Stomach (tissue), 9 donors: ENCODE results near the gene KCNAB1. TPM values are rescaled to one million over a fixed set of nuclear protein-coding genes. Genes with fewer than 3 reads are reported as not detected.
A peak's percentile ranks its signal among the peaks of the same experiment; 100 is the strongest.

Experiments
- DNase-seq, 2 donors: peaks; one replicate each; pipeline versions ENCODE4 v3.0.0 to v3.0.0-alpha.2; 2013 to 2019
- H3K27ac ChIP-seq, 5 donors: fragments of 200-600 bp in 4 of 5; sonication (generic) in 4 of 5; one replicate each; pipeline ENCODE4 v1.5.1; 2013 to 2019; ENCODE audit warnings: mild to moderate bottlenecking in 1 of 5, moderate library complexity in 1 of 5
- H3K27me3 ChIP-seq, 3 donors: fragments of 200-600 bp; sonication (generic); one replicate each; pipeline ENCODE4 v1.5.1; 2017 to 2019; ENCODE audit warnings: mixed run types in 1 of 3
- H3K36me3 ChIP-seq, 4 donors: fragments of 200-600 bp; sonication (generic); 1 replicate in 3 of 4; 2 replicates in 1 of 4; pipeline ENCODE4 v1.5.1; 2016 to 2019
- H3K4me1 ChIP-seq, 4 donors: fragments of 200-600 bp; sonication (generic); one replicate each; pipeline ENCODE4 v1.5.1; 2016 to 2019
- H3K4me3 ChIP-seq, 4 donors: fragments of 200-600 bp; sonication (generic) in 3 of 4; one replicate each; pipeline ENCODE4 v1.5.1; 2016 to 2019; ENCODE audit warnings: mild to moderate bottlenecking in 1 of 4
- H3K9me3 ChIP-seq, 4 donors: fragments of 200-600 bp; sonication (generic); one replicate each; pipeline ENCODE4 v1.5.1; 2016 to 2019
- EP300 ChIP-seq: sonication (generic); formaldehyde crosslinking; IDR thresholded peaks from one replicate; pipeline ENCODE4 v1.6.1; 2017; ENCODE audit warnings: antibody characterized with exemption
- POLR2A ChIP-seq, 4 donors: fragments of 450-650 bp; IDR thresholded peaks; one replicate each; pipeline ENCODE4 v1.6.1; 2016; ENCODE audit warnings: antibody characterized with exemption in 4 of 4, control low read depth in 2 of 4, mild to moderate bottlenecking in 1 of 4, moderate library complexity in 1 of 4
- POLR2AphosphoS5 ChIP-seq, 3 donors: sonication (generic); formaldehyde crosslinking; IDR thresholded peaks; one replicate each; pipeline ENCODE4 v1.6.1; 2016; ENCODE audit warnings: antibody characterized with exemption in 3 of 3
- WGBS, 5 donors: extraction: QIAGEN DNeasy Blood & Tissue Kit in 3 of 5; methylation state at CpG; one replicate each; pipeline versions ENCODE4 v1.1.5 to v1.1.7; 2013 to 2018; 5-methylcytosine and 5-hydroxymethylcytosine counted together
- intact Hi-C: fragments of 100-400 bp; cut with DNase I; formaldehyde crosslinking; loops from one replicate; pipeline ENCODE4 v1.15.1; 2023; ENCODE audit warnings: low total_unique reads
- polyA plus RNA-seq, 3 donors: library from polyadenylated mRNA; stranded (reverse); fragments of 200-250 nt; gene quantifications; one replicate each; pipeline ENCODE4 v1.2.3, GENCODE V29; 2013
- total RNA-seq, 5 donors: library from RNA; depleted of rRNA; stranded (reverse); fragments of >200 nt; gene quantifications; one replicate each; pipeline versions ENCODE4 v1.1.0 to v1.2.3, GENCODE V29; 2014 to 2016
- TF ChIP-seq, protein P1 (sequence below), 7 experiments: fragments of 450-650 bp in 4 of 7; fragments of 200-600 bp in 3 of 7; sonication (generic) in 3 of 7; IDR thresholded peaks; one replicate each; pipeline ENCODE4 v1.5.1; 2016 to 2019; ENCODE audit warnings: antibody characterized with exemption in 7 of 7, control low read depth in 2 of 7, mild to moderate bottlenecking in 1 of 7
- donor health status: healthy with polysubstance abuse.
- donor health status: Bipolar disorder and iron deficiency.
- donor health status: healthy.

Gene KCNAB1
- total and polyA plus RNA-seq, 8 donors, result 0.12 to 3.8 (median 0.29) TPM; not detected in 2

DNA sequence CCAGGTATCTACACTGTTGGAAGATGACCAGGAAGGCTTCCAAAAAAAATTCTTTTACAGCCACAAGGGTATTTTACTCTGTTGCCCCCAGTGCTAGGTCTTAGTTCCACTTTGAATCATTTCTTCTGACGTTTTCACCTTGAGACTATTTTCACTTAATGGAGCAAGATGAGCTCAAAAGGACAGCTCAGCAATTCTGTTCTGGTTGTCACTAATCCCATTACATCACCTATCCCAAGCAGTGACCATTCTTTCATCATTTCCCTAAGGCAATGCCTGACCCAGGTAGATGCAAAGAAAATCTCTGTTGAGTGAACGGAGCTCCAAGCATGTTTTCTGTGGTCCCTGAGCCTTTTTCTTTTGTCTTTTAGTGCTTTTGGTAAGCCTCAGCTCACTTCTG lies 210.0 kb downstream of the KCNAB1 start:
- H3K4me1 ChIP-seq, result no peaks in the 10 kb centered on the region
- WGBS, 5 donors, result 78 to 86% (median 85%) methylated on average over 2 of the region's 2 CpGs
- intact Hi-C loops, result no loop called here
- H3K9me3 ChIP-seq, result no peaks in the 10 kb centered on the region
- H3K27ac ChIP-seq, result no peak overlapping the region
- TF ChIP-seq POLR2AphosphoS5 (IDR thresholded peaks at IDR 0.05) (no peak), EP300 (no peak), POLR2A (IDR thresholded peaks at IDR 0.05) (no peak)
- TF ChIP-seq, protein P1, sequence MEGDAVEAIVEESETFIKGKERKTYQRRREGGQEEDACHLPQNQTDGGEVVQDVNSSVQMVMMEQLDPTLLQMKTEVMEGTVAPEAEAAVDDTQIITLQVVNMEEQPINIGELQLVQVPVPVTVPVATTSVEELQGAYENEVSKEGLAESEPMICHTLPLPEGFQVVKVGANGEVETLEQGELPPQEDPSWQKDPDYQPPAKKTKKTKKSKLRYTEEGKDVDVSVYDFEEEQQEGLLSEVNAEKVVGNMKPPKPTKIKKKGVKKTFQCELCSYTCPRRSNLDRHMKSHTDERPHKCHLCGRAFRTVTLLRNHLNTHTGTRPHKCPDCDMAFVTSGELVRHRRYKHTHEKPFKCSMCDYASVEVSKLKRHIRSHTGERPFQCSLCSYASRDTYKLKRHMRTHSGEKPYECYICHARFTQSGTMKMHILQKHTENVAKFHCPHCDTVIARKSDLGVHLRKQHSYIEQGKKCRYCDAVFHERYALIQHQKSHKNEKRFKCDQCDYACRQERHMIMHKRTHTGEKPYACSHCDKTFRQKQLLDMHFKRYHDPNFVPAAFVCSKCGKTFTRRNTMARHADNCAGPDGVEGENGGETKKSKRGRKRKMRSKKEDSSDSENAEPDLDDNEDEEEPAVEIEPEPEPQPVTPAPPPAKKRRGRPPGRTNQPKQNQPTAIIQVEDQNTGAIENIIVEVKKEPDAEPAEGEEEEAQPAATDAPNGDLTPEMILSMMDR (IDR thresholded peaks at IDR 0.05), result no peak
- no peaks in the 10 kb centered on the region for H3K36me3 ChIP-seq
- no peaks in the 10 kb centered on the region for H3K27me3 ChIP-seq
- no peak overlapping the region for H3K4me3 ChIP-seq
- no peak for DNase-seq

- 82 to 93% (median 89%) methylated on average over 3 of the region's 3 CpGs for WGBS, 5 donors
- H3K4me3 ChIP-seq, result no peak overlapping the region
- no peaks in the 10 kb centered on the region for H3K9me3 ChIP-seq
- TF ChIP-seq POLR2AphosphoS5 (IDR thresholded peaks at IDR 0.05) (no peak), POLR2A (IDR thresholded peaks at IDR 0.05) (no peak), EP300 (no peak)
- TF ChIP-seq, protein P1 (IDR thresholded peaks at IDR 0.05), result no peak
- DNase-seq, result no peak
- intact Hi-C loops, result no loop called here
- no peaks in the 10 kb centered on the region for H3K36me3 ChIP-seq
- no peaks in the 10 kb centered on the region for H3K27me3 ChIP-seq
- H3K4me1 ChIP-seq, result no peaks in the 10 kb centered on the region
- H3K27ac ChIP-seq, result no peak overlapping the region
Measured at GRCh38 chr3:156332304-156332703, 211.9 kb downstream of the KCNAB1 start.

- Histone ChIP-seq H3K36me3 (no peaks in the 10 kb centered on the region), H3K27me3 (no peaks in the 10 kb centered on the region), H3K4me3 (no peak overlapping the region), H3K4me1 (no peaks in the 10 kb centered on the region), H3K9me3 (no peaks in the 10 kb centered on the region), H3K27ac (no peak overlapping the region)
- DNase-seq, result peak in 1 of 2 donors; percentile 76
- 40 to 54% (median 47%) methylated on average over 3 of the region's 3 CpGs for WGBS, 5 donors
- TF ChIP-seq POLR2AphosphoS5 (IDR thresholded peaks at IDR 0.05) (peak in 1 of 3 donors; percentile 59), EP300 (no peak), POLR2A (IDR thresholded peaks at IDR 0.05) (no peak)
- intact Hi-C loops, result no loop called here
Measured at GRCh38 chr3:156334841-156335545, 214.6 kb downstream of the KCNAB1 start.

DNA sequence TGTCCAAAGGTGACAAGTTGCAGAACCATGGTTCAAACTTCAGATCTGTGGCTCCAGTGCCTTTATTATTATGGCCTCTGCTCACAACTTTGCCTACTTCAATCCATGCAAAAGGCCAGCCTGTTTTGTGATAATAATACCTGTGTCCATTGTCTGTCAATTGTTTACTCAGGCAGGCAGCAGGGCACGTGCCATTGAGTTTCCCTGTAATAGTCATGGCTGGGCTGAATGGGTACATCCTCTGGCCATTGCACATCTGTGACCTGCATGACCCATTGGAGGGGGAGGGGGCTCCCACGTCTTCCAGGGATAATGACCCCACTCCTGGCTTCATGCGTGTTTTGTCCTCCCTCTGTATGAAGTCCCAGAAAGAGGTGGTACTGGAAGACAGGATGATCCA lies 219.1 kb downstream of the KCNAB1 start:
- Histone ChIP-seq H3K4me3 (no peak overlapping the region), H3K27ac (no peak overlapping the region), H3K9me3 (no peaks in the 10 kb centered on the region), H3K36me3 (no peaks in the 10 kb centered on the region), H3K4me1 (no peaks in the 10 kb centered on the region), H3K27me3 (no peaks in the 10 kb centered on the region)
- 59 to 75% (median 71%) methylated on average over 3 of the region's 3 CpGs for WGBS, 5 donors
- no peak for DNase-seq
- TF ChIP-seq POLR2AphosphoS5 (IDR thresholded peaks at IDR 0.05) (no peak), POLR2A (IDR thresholded peaks at IDR 0.05) (no peak), EP300 (no peak)
- TF ChIP-seq, protein P1 (IDR thresholded peaks at IDR 0.05), result no peak
- intact Hi-C loops, result no loop called here

- Histone ChIP-seq H3K9me3 (no peaks in the 10 kb centered on the region), H3K4me1 (no peaks in the 10 kb centered on the region), H3K4me3 (no peak overlapping the region), H3K27me3 (no peaks in the 10 kb centered on the region), H3K36me3 (no peaks in the 10 kb centered on the region), H3K27ac (no peak overlapping the region)
- DNase-seq, result no peak
- no peak for TF ChIP-seq EP300
- TF ChIP-seq POLR2AphosphoS5 (IDR thresholded peaks at IDR 0.05), result no peak
- no peak for TF ChIP-seq POLR2A (IDR thresholded peaks at IDR 0.05)
- TF ChIP-seq, protein P1 (IDR thresholded peaks at IDR 0.05), result no peak
- 85 to 95% (median 92%) methylated on average over 2 of the region's 2 CpGs for WGBS, 5 donors
- intact Hi-C loops, result no loop called here
Measured at GRCh38 chr3:156341332-156341731, 221.0 kb downstream of the KCNAB1 start.
